GM23338 (cell line): ENCODE results near the gene CCDC27.

ENCODE experiments used
- CREB1 ChIP-seq: fragments of 250-450 bp; sonication (Bioruptor Pico); IDR thresholded peaks from 2 replicates; pipeline ENCODE4 v1.5.0; 2020; ENCODE audit warnings: low read depth, mild to moderate bottlenecking, moderate library complexity
- CTCF ChIP-seq, 2 experiments: fragments of 200-600 bp in 1 of 2; sonication (generic) in 1 of 2; conservative IDR thresholded peaks; 2 replicates each; pipeline versions ENCODE4 v1.5.1 to v1.6.1; 2016 to 2017; ENCODE audit warnings: antibody characterized with exemption in 2 of 2, low read depth in 2 of 2, mild to moderate bottlenecking in 2 of 2, moderate library complexity in 1 of 2
- ETS1 ChIP-seq: IDR thresholded peaks from 2 replicates; pipeline ENCODE4 v1.6.1; 2016; ENCODE audit warnings: antibody characterized with exemption
- EZH2 ChIP-seq: fragments of 200-600 bp; sonication (generic); IDR thresholded peaks from one replicate; pipeline ENCODE4 v1.8.0; 2017; ENCODE audit warnings: antibody characterized with exemption, mild to moderate bottlenecking, low read depth; ENCODE audit not compliant: unreplicated experiment
- EZH2phosphoT487 ChIP-seq: fragments of 200-600 bp; sonication (generic); IDR thresholded peaks from one replicate; pipeline ENCODE4 v1.8.1; 2018; ENCODE audit warnings: antibody characterized with exemption; ENCODE audit not compliant: unreplicated experiment
- JUNB ChIP-seq: IDR thresholded peaks from one replicate; pipeline ENCODE4 v1.6.1; 2016; ENCODE audit warnings: antibody characterized with exemption; ENCODE audit not compliant: unreplicated experiment
- NANOG ChIP-seq: IDR thresholded peaks from 2 replicates; pipeline ENCODE4 v1.6.1; 2016; ENCODE audit warnings: antibody characterized with exemption, borderline replicate concordance
- POLR2AphosphoS5 ChIP-seq: IDR thresholded peaks from 2 replicates; pipeline ENCODE4 v1.6.1; 2016; ENCODE audit warnings: antibody characterized with exemption, low read depth
- REST ChIP-seq: IDR thresholded peaks from one replicate; pipeline ENCODE4 v1.6.1; 2018; ENCODE audit warnings: antibody characterized with exemption; ENCODE audit not compliant: unreplicated experiment
- STAT1 ChIP-seq: IDR thresholded peaks from one replicate; pipeline ENCODE4 v1.6.1; 2016; ENCODE audit warnings: antibody characterized with exemption; ENCODE audit not compliant: unreplicated experiment
- ZNF114 ChIP-seq: fragments of 250-450 bp; sonication (Bioruptor Pico); IDR thresholded peaks from 2 replicates; pipeline ENCODE4 v1.5.0; 2020; ENCODE audit warnings: mild to moderate bottlenecking, moderate library complexity
- ZNF331 ChIP-seq: fragments of 250-450 bp; sonication (Bioruptor Pico); IDR thresholded peaks from 2 replicates; pipeline ENCODE4 v1.5.0; 2020; ENCODE audit warnings: low read depth, mild to moderate bottlenecking, moderate library complexity
- ZNF462 ChIP-seq: fragments of 250-450 bp; sonication (Bioruptor Pico); IDR thresholded peaks from 2 replicates; pipeline ENCODE4 v1.5.0; 2020; ENCODE audit warnings: mild to moderate bottlenecking, moderate library complexity

- TF ChIP-seq CTCF (conservative IDR thresholded peaks at IDR 0.05; ENCODE audit: low read depth in 2 of 2): no peak
- no peak for TF ChIP-seq POLR2AphosphoS5
- TF ChIP-seq ETS1: no peak
- no peak for TF ChIP-seq EZH2
- no peak for TF ChIP-seq EZH2phosphoT487
- no peak for TF ChIP-seq REST
- TF ChIP-seq JUNB: no peak
- TF ChIP-seq ZNF331 (CRISPR knock-in tag): no peak
- TF ChIP-seq ZNF114 (CRISPR knock-in tag): no peak
- TF ChIP-seq CREB1 (CRISPR knock-in tag): no peak
- TF ChIP-seq NANOG: no peak
- TF ChIP-seq ZNF462 (CRISPR knock-in tag): no peak
- TF ChIP-seq STAT1: no peak
These were observed 24.1 kb downstream of the CCDC27 start for GRCh38 chr1:3776231-3776961.
